Islet precursor cell (in vitro differentiated cells): Measurements from ENCODE around the gene CD3D.

ENCODE experiments used
- DNase-seq: peaks from one replicate; pipeline ENCODE4 v3.0.0-alpha.2; 2018

The CD3D gene

GRCh38 chr11:118342503-118343161, at the start of gene CD3D:
TSS of gene CD3D (minus strand) at chr11:118342705. CDS start at chr11:118342607, 98 bp downstream.
- no peak for DNase-seq

DNA sequence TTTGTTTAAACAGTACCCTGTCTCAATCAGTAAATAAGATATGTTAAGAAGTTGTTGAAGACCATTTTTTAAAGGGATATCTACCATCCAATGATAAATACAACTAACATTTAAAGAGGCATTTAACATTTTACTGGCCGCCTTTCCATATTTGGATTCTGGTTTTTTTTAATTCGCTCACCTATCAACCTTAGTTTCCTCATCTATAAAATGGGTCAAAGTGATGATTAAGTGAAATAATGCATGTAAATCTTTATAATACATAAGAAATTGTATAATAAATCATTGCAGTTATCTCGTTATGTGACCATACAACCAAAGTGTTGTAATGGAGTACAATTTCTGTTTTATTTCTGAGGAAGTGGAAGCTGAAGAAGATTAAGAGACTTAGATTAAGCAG, 41.2 kb upstream of the CD3D start:
- DNase-seq, result no peak

DNA sequence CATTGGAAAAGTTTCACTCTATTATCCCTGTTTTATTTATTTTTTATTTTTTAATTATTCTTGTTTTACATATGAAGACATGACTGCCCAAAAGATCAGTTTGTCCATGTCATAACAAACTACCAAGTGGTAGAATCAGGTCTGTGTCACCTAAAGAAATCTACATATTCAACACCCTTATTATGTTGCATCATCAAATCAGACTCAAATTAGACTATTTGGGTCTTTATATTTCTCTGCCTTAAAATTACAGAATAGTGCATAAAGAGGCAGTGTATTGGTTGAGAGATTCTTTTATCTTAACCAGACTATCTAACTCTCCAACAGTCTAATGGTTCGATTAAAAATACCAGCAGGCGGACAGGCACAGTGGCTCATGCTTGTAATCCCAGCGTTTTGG, 40.4 kb upstream of the CD3D start:
- DNase-seq, result no peak

GRCh38 chr11:118380571-118380970, 38.1 kb upstream of the CD3D start:
- DNase-seq, result peak; percentile 56

DNA sequence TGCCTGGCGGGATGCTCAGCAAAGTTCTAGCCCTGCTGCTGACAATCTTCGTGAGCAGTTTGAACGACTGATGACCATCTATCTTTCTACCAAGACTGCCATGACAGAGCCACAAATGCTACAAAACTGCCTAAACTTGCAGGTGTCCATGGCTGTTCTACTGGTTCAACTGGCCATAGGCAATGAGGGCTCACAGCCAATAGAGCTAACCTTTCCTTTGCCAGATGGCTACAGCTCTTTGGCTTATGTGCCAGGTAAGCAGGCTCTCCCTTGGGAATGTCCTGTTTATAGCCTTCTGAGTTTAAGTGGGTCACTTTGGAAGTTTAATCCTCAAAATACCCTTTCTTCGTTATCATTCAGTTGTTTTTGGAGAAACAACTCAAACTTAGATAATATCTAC, 37.0 kb upstream of the CD3D start:
- DNase-seq, result no peak

DNA sequence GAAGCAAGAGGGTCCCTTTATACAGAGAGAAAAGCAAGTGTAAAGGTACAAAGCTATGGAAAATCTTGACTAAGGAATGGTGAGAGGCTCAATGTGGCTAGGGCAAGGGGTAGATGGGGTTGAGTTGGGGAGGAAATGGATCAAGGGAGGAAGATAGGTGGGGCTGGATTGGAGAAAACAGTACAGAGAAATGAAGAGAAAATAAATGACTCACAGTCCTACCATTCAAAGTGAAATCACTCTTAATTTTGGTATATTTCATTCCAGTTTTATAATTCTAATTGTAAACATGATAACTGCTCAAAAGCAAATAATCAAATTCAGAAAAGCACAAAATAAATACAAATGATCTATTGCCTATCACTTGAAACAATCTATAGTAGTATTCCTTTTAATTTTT, 33.5 kb upstream of the CD3D start:
- no peak for DNase-seq

DNA sequence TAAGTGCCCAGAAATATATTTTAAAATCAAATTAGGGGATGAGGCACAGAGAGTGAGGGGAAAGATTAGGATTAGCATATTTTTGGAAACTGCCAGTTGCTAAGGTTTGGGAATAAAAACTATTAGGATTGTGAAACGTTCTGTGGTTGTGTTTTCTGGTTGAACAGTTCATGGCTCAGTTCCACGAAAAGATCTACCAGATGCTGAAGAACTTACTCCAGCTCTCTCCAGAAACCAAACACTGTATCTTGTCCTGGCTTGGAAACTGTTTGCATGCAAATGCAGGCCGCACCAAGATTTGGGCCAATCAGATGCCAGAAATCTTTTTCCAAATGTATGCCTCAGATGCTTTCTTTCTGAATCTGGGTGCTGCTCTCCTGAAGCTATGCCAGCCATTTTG, 32.2 kb upstream of the CD3D start:
- no peak for DNase-seq

DNA sequence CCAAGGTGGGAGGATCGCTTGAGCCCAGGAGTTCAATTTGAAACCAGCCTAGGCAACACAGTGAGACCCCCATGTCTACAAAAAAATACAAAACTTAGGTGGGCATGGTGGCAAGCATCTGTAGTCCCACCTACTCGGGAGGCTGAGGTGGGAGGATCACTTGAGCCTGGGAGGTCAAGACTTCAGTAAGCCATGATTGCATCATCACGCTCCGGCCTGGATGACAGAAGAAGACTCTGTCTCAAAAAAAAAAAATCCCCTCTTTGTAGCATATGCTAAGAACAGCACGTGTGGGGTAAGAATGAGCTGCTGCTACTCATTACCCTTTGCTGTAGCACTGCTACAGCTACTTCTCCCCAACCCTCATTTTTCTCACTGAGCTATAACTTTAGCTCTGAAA, 31.4 kb upstream of the CD3D start:
- DNase-seq, result no peak

DNA sequence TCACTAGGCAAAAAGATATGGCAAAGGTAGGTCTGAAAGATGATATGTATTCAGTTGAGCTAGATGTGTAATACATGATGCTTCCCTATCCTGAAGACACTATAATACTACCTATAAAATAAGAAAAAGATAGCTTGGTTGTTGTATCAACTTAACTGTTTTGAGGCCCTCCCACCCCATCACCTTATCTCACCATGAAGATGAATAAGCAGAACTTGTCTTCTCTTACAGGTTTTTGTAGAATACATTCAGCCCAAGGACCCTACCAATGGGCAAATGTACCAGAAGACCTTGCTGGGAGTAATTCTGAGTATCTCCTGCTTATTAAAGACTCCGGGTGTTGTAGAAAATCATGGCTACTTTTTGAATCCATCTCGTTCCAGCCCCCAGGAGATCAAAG, 30.8 kb upstream of the CD3D start:
- no peak for DNase-seq

DNA sequence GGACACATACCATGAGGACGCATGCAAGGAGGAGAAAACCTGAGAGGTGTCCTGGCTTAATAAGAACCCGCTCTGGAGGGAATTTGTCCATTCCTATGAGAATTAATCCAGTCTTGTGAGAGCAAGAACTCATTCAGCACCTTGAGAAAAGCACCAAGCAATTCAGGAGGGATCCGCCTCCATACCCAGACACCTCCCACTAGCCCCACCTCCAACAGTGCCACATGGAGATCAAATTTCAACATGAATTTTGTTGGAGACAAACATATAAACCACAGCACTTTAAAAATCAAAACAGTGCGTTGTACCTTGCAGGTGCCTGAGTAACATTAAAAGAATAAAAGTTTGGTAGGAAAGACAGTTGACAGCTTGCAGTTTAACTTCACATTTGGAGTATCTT, 28.3 kb upstream of the CD3D start:
- no peak for DNase-seq

DNA sequence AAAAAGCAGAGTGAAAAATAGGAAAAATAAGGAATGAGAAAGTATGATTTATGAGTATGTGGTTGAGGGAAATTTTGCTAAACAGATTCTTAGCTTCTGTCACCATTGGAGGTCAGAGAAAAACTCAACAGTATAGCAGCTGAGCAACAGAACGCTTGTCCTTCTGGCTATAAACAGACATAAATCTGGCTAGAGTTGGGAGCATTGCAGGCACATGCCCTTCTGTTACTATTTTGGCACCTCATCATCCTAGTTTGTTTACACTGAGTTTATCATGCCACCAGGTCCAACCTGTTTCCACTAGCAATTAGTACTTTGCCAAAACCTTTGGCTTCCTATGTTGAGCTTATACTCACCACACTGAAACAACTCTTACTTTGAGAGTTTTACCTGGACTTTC, 23.8 kb upstream of the CD3D start:
- DNase-seq, result no peak

GRCh38 chr11:118364956-118365615, 22.6 kb upstream of the CD3D start:
- no peak for DNase-seq

DNA sequence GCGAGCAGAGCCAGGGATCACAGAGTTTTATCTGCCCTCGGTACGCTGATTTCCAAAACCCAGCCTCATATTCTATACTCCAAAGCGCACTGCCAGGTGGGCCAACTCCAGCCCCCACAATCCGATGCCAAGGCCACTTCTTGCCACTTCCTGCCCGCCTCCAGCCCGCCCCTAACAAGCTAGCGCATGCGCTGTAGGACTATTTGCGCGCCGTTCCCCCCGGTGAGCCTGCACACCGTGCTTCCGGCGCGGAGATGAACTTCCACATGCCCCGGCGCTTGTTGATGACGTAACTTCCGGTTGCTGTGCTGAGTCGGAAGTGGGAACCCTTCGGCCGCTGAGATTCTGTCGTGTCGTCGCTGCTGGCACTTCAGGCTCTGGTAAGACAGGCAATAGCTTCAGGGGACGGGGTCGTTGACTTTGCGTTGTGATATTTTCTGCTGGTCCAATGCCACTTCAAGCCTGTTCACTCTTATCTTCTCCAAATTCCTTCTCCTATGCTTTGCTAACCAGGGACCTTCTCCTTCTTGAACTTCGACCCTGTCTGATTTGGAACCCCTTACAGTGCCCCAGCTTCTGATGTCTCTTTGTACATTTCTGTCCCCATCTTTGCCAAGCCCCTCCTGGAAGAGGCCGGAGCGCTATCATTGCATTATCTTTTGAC, 16.9 kb upstream of the CD3D start, which contains the start of gene UBE4A:
TSS of gene UBE4A (plus strand) at position 306 of the 664 bp plus-strand sequence. CDS start 5,481 bp downstream, outside the sequence.
- peak; percentile 94 for DNase-seq

GRCh38 chr11:118358071-118358470, 15.6 kb upstream of the CD3D start:
- DNase-seq, result no peak

GRCh38 chr11:118353084-118353710, 10.7 kb upstream of the CD3D start:
- DNase-seq, result no peak

DNA sequence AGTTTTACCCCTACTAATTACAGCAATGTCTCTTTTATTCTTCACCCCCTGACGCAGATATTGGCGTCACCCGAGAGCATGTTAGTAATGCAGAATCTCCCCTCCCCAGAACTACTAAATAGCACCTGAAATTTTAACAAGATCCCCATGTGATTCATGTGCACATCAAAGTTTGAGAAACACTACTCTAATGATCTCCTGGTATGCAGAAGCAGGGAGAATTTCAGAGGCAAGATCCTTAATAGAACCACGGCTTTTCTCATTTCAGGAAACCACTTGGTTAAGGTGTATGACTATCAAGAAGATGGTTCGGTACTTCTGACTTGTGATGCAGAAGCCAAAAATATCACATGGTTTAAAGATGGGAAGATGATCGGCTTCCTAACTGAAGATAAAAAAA, 7.0 kb upstream of the CD3D start:
- no peak for DNase-seq

GRCh38 chr11:118343981-118344515, 1.5 kb upstream of the CD3D start, which contains the start of gene CD3G:
TSS of gene CD3G (plus strand) at chr11:118344344. CDS start at chr11:118344424, 80 bp downstream.
- no peak for DNase-seq

GRCh38 chr11:118343248-118343647, 743 bp upstream of the CD3D start:
- no peak for DNase-seq

- no peak for DNase-seq
Observed at GRCh38 chr11:118341815-118342489, 553 bp downstream of the CD3D start.

GRCh38 chr11:118341261-118341660, 1.2 kb downstream of the CD3D start:
- no peak for DNase-seq

DNA sequence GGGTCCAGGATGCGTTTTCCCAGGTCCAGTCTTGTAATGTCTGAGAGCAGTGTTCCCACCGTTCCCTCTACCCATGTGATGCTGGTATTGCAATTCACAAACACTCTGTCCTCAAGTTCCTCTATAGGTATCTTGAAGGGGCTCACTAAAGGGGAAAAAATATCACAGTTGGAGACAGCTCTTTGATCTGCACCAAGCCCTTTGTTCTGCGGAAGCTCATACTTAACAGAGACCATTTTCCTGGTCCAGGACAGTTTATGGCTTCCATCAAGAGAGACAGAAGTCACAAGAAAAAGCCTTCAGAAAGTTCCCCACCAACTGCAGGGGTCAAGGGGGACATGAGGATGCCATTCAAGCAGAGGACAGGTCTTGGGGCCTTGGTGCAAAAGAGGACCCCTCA, 2.1 kb downstream of the CD3D start:
- no peak for DNase-seq

DNA sequence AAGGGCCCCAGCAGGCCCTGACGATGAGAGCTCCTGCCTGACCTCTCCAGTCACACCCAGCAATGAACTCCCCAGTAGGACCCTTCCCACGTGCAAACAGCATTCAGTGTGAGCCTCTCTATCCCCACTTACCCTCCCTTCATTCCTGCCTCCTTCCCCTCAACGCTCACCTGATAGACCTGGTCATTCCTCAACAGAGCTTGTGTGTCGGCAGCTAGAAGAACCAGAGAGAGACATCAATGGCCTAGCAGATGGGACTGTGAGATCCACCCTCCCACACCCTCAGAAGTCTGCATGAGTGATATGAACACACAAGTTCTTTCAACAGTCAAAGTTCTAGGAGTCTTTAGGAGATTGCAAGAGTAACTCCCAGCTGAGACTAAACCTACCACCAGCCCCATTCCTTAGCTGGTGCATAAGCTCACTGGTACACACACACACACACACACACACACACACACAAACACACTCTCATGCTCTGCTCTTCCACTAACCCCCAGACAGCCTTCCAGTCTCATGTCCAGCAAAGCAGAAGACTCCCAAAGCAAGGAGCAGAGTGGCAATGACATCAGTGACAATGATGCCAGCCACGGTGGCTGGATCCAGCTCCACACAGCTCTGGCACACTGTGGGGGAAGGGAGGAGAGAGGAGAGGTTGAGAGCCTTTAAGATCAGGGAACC, 3.1 kb downstream of the CD3D start:
- DNase-seq, result no peak
